Pulmonary artery endothelial cell (primary cell): ENCODE data around the gene NTRK2. TPM values are rescaled to one million over a fixed set of nuclear protein-coding genes. Genes with fewer than 3 reads are reported as not detected.
"Not testable (repeated sequence)": the region's sequence is repeated elsewhere in the genome, so short reads cannot be mapped to it uniquely, and the experiment has no call there.

Experiments
- DNase-seq: peaks from one replicate; pipeline ENCODE4 v3.0.0-alpha.2; 2011; ENCODE audit warnings: low read depth, low spot score
- total RNA-seq: library from RNA; depleted of rRNA; stranded (reverse); fragments of >200 nt; gene quantifications from 2 replicates; pipeline ENCODE4 v1.2.3, GENCODE V29; 2014

The NTRK2 gene
- total RNA-seq, 1 donor from 2014 or later = under 0.01 TPM

DNA sequence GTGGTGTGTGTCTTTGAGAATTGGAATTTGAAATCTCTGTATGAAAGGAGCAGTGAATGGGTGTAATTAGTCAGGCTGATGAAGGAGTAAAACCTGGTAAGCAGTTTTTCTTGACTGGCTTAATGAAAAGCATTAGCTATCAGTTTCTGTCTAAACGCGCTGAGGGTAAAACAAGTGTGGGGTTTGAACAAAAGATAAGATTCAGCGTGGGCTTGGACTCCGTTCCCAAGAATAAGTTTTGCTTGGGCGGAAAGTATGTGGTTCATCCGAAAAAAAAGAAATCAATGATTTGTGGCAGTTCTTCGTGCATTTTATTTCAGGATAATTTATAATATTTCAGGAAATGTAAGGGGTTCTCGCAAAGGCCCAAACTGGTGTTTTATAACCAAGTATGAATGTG, 217.3 kb downstream of the NTRK2 start:
- DNase-seq = no peak

DNA sequence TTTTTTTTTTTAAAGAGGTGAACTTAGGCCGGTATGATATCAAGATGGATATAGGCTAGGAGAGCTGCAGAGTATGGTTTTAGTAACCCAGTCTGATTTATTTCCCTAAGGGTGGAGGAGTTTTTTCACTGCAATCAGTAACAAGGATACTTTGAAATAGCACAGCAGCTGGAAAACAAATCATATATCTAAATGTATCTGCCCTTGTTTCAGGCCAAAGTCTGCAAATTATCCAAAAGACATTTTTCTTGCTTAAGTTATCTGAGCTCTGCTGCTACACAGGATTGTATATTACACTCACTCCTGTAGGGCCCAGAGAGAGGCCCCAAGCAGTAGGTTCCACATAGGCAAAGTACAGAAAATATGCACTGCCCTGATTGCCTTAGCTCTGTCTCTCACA, 222.4 kb downstream of the NTRK2 start:
- DNase-seq = no peak

DNA sequence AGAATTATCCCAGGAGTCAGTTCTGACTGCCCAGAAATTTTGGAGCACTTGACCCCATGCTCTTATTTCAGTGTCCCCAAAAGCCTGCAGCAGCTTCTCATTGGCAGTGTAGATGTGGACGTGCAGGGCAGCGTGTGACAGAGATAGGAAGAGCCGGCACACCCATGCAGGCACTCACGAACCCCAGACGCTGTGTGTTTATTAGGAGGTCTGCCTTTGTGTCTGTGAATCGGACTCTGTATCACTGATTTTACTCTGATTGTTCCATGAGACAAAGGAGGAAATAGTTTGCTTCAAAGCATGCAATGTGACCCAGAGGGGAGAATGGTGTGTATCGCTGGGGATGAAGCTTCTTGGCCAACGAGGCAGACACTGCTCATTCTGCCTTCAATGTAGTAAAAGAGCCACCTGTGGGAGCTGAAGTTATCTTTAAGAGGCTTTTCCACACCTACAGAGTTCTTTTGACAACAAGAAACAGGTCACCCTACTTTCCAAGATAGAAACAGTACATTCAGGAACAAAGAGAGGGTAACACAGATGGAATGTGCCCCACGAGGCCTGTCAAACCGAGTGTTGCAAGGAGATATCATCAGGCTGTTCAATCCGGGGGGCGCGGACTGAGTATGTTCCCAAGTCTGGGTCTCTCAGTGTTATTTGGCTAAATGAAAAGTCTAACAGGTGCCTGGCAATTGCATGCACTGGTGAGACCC, 224.0 kb downstream of the NTRK2 start:
- no peak for DNase-seq

DNA sequence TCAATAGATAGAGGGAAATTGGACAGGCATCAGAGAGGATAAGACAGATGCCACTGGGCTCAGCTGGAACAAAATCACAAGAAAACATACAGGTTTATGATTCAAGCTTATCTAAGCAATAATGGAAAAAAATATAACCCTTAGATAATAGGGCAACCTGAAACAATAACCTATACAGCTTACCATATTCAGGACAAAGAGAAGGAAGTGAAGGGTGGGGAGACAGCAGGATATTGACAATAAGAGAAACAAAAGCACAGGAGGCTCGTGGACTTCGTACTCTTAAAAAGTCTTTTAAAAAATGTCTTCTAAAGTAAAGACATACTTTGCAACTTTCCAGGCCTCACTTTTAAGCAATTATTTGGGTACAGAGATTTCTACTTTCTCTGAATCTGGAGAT, 225.3 kb downstream of the NTRK2 start:
- DNase-seq = no peak

DNA sequence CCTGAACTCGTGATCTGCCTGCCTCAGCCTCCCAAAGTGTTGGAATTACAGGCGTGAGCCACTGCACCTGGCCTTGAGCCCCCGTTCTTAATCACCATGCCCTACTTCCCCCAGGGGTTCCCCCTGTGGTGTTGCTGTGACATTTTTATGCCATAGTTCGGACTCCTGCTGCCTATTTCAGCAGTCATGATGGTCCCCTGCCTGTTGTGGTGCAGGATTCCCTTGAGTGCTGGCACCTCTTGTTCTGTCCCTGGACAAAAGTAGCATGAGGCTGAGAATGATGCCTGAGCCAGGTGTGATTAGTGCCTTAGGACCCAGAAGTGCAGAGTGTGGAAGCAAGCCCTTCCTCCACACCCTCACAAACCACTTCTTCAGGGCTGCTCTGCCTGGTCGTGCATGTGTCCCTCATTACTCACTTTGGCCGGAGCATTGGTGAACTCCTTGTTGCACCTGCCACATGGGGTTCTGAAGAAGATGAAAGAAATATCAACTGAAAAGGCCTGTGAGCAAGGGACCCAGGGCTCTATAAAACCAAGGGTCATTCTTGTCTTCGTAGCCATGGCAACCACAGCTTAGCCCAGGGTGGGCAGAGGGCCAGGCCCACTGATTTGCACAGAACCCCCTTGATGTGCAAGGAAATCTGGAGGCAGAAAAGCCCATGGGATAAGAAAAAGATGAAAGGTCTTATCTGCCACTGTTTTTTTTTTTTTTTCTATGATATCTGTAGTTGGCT, 228.0 kb downstream of the NTRK2 start:
- no peak for DNase-seq

DNA sequence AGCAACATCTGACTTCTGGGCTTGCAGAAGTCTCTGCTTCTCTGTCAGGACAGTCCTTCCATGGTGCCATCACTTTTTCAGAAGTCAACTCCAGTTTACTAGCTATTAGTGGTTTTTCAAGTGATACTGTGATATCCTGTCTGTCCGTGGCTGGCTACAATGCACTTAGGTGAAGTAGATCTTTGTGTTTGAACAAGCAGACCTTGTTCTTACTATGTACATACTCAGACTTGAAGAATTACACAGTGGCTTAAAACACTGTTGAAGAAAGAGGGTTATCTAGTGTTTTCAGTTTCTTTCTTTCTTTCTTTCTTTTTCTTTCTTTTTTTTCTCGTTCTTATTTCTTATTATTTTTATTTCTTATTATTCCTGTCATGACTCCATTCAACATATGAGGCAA, 228.7 kb downstream of the NTRK2 start:
- DNase-seq = no peak

DNA sequence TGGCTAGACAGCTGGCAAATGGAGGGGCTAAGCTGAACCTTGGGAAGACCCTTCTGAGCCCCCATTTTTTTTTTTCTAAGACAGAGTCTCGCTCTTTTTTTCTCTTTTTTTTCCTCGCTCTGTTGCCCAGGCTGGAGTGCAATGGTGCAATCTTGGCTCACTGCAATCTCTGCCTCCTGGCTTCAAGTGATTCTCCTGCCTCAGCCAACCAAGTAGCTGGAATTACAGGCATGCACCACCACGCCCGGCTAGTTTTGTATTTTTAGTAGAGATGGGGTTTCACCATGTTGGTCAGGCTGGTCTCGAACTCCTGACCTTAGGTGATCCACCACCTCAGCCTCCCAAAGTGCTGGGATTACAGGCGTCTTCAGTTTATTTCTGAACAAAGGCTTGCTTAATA, 229.1 kb downstream of the NTRK2 start:
- not testable (repeated sequence) for DNase-seq

DNA sequence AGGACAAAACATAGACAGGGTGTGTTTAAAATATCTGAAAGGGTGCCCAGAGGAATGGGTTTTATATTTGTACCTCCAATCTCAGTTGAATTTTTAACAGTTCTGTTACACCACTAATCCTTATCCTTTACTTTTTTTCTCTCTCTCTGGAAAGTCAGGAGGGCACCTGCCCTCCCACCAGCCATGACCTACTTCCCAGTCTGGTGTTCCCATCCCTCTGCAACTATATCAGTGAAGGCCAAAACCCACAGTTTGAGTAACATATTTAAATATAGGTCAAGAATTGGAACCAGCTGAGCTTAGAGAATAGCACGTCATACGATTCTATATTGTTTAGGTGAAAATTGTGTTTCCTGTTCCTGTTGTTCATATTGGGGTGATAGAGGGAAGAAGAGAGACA, 229.8 kb downstream of the NTRK2 start:
- DNase-seq = no peak

DNA sequence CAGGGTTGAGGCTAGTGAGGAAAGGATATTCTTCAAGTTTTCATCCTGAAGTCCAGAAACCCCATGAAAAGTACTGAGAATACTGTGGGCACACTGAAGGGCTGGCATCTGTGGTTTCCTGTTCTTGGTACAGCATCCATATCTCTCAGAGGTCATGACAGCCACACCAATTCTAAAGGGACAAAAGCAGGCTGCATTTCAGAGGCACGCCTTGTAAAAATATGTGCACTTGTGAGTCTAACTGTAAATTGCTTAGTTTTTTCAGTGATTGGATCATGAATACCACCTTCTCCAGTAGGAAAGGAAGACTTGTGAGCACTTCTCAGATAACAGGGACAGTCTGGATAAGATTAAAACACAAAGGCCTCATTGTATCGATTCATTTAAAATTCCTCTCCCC, 230.9 kb downstream of the NTRK2 start:
- no peak for DNase-seq

DNA sequence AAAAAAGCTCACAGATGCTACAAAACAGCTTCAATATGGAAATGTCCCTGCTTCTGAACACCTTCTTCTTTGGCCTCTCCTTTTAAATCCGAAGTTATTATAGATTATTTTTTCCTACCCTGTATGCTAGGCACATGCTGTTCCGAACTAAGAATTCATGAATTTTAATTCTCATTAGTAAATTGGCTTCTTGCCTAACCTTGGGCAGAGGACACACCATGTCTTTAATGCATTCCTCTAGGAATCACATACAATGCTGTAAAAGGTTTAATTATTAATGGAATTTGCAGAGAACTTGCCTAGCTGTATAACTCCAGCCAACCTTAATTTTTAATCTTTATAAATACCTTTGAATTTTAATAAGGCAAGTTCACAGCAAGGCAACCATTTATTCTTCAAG, 234.4 kb downstream of the NTRK2 start:
- DNase-seq = no peak

DNA sequence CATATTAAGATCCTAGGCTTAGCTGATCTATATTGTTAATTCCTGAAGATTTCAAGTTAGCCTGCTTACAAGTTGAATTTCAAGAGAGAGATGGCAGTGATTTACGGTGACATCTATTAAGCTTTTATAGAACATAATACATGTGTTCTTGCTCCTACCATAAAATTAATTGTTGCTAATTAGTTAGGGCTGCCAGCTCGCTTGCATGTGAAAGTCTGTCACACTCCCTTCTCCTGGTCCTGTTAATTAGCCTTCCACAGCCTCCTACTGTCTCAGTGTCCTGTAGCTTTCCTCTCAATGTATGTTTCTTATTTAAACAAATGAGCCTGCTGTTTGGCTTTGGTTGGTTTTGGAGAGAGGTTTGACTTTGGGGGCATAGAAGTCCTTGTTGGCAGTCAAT, 247.2 kb downstream of the NTRK2 start:
- DNase-seq = no peak

DNA sequence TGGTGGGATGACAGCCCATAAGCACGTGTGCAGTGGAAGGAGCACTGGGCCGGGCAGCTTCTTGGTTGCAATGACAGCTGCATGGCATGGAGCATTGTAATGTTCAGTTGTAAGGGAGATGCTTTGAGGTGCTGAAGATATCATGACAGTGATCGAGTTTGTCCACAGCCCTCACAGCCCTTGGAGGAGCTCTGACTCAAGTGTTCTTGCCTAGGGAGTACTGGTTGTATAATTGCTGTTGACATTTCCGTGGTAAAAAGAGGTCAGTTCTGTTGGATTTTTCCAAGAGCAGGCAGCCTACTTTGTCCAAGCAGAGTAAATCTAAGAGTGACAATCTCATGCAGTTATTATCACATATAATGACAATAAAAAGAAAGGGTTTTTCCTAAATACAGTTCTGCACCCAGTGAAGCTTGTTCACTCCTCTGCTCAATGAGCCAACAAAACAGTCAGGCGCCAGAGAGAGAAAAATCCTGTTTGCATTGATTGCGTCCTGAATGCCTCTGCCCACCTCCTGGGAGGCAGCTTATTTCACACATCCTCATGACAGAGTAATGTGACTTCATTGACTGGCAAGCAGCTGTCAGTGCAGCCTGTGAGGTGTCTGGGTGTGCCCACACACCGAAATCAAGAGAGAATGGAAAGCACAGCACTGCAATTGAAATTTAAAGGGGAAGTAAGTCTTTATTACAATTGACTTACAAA, 248.0 kb downstream of the NTRK2 start:
- no peak for DNase-seq

DNA sequence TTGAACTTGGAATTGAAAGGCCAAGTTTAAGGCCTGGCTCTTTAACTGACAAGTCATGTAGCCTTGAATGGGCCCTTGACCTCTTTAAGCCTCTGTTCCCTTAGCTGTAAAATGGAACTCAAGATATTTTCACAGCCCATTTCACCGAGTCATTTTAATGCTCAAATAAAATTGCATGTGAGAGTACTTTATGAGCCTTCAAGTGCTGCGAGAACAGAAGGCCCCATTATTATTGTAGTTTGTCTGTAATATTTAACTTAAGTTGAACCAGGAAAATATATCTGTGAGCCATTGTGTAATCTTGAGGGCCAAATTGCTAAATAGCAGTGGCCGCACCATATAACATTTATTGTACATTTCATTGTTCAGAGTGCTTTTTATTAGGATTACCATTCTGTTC, 249.9 kb downstream of the NTRK2 start:
- no peak for DNase-seq

DNA sequence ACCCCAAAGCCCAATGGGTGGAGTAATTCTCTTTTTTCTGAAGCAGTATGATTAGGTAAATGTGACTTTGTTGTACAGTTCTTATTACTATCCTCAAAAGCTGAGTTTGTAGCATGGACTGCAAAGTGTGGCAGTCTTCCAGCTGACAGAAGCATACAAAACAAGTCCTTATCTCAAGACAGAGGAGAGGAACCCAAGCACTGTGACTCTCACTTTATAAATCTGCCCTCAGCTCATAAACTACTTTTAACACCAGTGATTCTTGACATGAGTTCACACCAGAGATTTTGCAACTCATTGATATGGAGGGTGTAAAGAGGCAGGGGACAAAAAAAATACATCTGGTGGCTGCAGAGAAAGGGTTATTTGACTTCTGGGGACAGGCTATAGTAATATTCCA, 251.6 kb downstream of the NTRK2 start:
- DNase-seq = no peak

DNA sequence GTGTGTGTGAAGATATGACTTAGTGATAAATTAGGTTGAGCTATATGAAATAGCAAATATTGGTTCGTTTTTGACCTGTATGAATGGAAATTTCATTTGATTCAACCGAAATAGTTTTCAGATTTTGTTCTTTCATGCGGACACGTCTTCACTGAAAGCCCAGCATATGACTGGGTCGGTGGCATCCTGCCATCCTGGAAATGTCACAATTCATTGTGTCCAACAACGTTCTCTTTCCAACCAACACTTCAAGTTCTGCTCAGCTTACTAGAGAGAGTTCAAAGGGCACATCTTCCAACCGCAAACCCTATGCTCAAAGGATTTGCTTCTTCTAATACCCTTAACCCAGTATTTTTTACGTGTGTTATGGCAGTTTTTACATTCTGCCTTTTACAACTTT, 252.5 kb downstream of the NTRK2 start:
- DNase-seq = no peak

DNA sequence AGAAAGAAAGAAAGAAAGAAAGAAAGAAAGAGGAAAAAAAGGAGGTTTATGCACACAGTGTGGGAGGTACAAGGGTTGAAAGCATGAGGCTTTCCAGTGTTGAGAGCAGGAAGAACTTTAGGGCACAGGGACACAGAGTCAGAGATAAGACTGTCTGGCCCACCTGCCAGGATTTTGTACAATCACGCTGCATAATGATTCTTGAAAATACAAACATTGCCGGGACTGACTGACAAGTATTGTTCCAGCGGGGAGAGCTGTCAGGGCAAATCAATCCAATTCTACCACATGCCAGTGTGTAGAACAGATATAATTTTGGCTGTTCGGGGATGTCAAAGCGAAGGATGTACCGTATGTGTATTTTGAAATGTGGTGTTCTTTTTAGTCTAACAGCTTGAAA, 254.7 kb downstream of the NTRK2 start:
- DNase-seq = no peak

DNA sequence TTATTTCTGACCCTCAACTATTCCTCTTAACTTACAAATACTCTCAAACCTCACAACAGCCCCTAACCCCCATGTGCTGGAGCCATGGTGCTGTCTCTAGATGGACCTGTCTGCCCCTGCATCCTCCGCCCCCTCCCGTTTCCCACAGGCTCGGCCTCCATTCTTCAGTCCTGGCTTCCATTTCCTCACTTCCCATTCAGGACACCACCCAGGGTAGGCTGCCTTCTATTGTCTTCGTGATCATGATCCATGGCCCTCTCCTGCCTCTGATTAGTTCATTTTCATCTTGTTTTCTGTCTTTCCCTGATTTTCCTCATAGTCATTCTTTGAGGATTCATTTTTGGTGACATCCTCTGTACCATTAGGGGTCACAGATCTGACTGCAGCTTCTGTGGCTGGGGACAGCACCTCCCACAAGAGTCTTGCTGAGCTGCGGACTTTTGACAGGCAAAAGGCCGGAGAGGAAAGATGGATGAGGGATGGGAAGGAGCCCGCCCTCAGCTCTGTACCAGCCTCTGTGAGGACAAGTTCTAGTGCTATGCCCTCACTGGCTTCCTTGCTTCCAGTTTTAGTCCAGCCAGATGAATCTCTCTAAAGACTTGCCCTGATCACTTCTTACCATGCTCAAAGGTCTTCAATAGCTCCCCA, 255.8 kb downstream of the NTRK2 start:
- no peak for DNase-seq

DNA sequence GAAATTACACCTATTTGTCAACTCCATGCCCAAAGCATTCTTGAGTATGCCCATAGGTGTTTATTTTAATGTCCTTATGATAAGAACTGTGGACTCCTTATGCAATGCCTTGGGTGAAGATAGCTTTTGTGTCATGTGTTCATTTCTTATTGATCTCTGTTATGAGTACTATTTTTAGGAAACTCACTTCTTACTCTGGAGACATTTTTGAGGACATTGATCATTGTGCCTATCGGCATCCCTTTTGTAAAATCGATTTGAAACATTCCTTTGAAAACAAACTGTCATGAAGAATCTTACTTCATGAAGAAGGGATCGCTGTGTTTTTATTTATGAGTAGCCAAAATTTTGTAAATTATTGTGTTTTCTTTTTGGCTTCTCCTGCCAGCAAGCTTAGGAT, 257.3 kb downstream of the NTRK2 start:
- no peak for DNase-seq

DNA sequence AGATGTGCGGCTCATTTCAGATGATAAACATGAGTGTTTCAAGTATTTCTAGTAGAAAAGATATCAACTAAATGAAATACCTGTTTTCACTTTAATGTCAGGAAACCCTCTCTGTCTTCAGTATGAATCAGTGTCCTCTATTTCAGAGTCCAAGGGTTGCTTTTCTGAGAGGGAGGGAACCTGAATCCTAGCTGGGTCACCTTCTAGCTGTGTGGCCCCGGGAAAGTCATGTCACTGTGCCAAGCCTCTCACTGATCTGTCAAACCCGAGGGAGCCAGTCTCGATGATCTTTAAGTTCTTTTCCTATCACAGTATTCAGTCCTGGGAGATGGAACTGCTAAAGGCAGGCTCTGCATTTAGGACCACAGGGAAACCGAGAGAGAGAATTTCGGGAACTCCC, 258.9 kb downstream of the NTRK2 start:
- DNase-seq = no peak

DNA sequence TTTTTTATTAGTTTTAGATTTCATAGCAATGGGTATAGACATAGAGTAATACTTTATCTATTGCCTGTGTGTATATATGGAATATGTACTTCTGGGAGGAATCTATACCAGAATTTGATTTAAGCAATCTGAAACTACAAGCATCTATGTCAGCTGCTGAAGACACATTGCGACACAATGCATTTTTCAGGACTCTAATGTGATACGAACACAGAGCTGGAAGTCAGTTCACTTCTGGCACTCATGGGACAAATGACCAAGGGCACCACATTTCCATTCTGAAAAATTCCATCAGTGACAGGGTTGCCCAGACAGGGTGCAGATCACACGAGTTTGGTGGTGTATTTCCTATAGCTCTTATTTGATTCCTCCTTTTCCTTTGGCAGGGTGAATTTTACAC, 259.5 kb downstream of the NTRK2 start:
- DNase-seq = no peak

DNA sequence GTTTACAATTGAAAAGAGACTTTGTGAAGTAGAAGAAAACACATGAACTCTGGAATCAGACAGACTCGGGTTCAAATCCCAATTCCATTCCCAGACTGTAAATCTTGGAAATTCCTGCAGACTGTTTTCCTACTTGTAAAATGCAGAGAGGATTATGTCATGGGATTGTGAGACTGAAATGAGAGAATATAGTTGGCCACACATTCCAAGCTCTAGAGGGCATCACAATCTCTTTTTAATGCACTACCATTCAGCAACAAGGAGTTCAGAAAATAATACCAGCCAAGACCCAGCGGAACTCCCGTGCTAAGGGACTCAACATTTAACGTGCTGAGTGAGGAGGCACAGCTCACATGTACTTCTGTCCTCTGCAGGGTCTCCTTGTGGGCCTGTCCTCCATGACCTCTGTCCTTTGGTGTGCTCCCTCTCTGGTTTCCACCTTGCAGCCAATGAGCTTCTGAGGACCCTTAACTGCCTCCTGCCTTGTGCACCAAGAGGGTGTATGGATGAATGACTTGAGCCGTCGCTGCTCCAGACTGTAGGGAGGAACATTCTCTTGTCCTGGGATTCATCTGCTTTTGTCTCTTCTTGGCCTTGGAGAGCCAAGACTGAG, 263.5 kb downstream of the NTRK2 start:
- no peak for DNase-seq
